Activated CD8-positive, alpha-beta T cell treated with anti-CD3 and anti-CD28 coated beads, Interleukin-2, amount 10 ng/mL, durations not matched to agents 7 days and 5 days (primary cell): ENCODE measurements around the gene SUPT4H1. TPM values are rescaled to one million over a fixed set of nuclear protein-coding genes. Genes with fewer than 3 reads are reported as not detected.

Experiments
- ATAC-seq: fragments of 150-1000 bp; cut with Tn5 transposase; one replicate; pipeline ENCODE4 v1.10.0; 2021; ENCODE audit warnings: moderate library complexity
- CTCF ChIA-PET: fragments of 350-600 bp; sonication (Branson Sonifier 250); formaldehyde crosslinking; loops from one replicate; lab custom pipeline; 2021; ENCODE audit warnings: antibody characterized with exemption; lab: Charles Lee
- POLR2A ChIA-PET: fragments of 350-600 bp; sonication (Branson Sonifier 250); formaldehyde crosslinking; loops from one replicate; lab custom pipeline; 2021; ENCODE audit warnings: antibody characterized with exemption; lab: Charles Lee
- DNase-seq: peaks from one replicate; pipeline ENCODE4 v3.0.0-alpha.2; 2020
- H3K27ac Mint-ChIP-seq: one replicate; pipeline ENCODE4 v1.8.0; 2021; ENCODE audit warnings: mild to moderate bottlenecking, mixed read lengths
- H3K27me3 Mint-ChIP-seq: one replicate; pipeline ENCODE4 v1.8.0; 2021; ENCODE audit warnings: low read depth, mixed read lengths
- H3K36me3 Mint-ChIP-seq: one replicate; pipeline ENCODE4 v1.8.0; 2021; ENCODE audit warnings: low read depth, mixed read lengths
- H3K4me1 Mint-ChIP-seq: one replicate; pipeline ENCODE4 v1.8.0; 2021; ENCODE audit warnings: low read depth, mixed read lengths
- H3K4me3 Mint-ChIP-seq: one replicate; pipeline ENCODE4 v1.8.0; 2021; ENCODE audit warnings: mild to moderate bottlenecking, mixed read lengths
- H3K9me3 Mint-ChIP-seq: one replicate; pipeline ENCODE4 v1.8.0; 2022; ENCODE audit warnings: mixed read lengths; ENCODE audit not compliant: insufficient read depth
- total RNA-seq, 2 experiments: library from RNA; stranded (reverse); gene quantifications; one replicate each; pipeline ENCODE4 v1.2.3, GENCODE V29; 2021

SUPT4H1 gene
- total RNA-seq, 2 experiments from 2014 or later, result 75.2 to 90.8 TPM

DNA sequence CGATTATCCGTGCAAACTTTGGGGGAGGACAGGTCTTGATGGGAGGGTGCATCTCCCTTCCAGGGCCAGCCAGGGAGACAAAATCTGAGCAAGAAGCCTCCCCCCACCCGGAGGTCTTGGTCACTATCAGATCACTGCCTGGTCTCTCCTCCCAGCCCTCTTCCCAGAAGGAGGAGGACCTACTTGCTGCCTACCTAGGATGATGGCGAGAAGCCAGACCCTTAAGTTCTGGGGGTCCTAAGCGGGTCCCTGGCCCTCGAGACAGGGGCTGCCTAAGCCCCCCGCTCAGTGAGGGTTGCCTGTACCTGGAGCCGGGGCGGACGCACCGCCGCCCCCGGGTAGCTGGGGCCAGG lies 28.0 kb downstream of the SUPT4H1 start:
- H3K27me3 Mint-ChIP-seq, result peaks cover 6% of the 10 kb centered on the region
- CTCF ChIA-PET, result no interaction called here
- POLR2A ChIA-PET, result interaction anchor here (1.5 to 28.8 kb wide), 3 partner anchors 15 to 36 kb away, joined by 4 to 2649 read pairs (median 255); partner anchors contain the start of gene SUPT4H1
- ATAC-seq (no peak), DNase-seq (no peak)
- H3K4me1 Mint-ChIP-seq, result peaks cover 31% of the 10 kb centered on the region
- peaks cover 39% of the 10 kb centered on the region for H3K36me3 Mint-ChIP-seq
- H3K4me3 Mint-ChIP-seq, result no peak overlapping the region
- H3K9me3 Mint-ChIP-seq, result no peaks in the 10 kb centered on the region
- H3K27ac Mint-ChIP-seq, result no peak overlapping the region

DNA sequence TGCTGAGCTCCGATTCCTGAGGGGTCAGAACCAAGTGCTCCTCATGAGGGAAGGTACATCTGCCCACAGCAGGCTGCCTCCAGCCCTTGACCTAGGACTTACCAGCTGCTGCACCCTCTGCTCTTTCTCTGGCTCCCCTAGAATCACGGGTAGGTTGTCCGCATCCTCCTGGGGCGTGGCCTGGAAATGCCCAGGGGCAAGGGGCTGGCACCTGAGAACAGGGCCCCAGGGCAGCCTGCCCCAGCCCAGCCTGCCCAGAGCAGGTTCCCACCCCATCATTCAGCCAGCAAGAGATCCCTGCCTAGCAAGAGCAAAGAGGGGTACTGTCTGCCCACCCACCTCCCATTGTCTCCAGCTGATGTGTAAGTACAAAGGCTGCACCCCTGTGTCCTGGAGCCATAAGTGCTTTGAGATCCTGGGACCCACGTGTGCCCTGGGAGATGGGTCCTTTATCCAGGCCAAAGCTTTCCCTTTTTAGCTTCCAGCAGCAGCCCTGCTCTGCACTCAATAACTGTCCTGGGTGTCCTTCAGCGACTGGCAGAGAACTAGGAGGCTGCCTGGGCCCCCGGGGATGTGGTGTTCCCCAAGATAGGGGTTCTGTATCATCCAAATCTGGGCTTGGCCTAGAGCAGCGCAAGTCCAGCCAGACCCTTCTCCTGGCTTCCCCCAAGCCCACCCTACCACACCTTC lies 28.5 kb downstream of the SUPT4H1 start:
- Mint-ChIP-seq H3K36me3 (peaks cover 36% of the 10 kb centered on the region), H3K4me1 (peaks cover 28% of the 10 kb centered on the region), H3K4me3 (no peak overlapping the region), H3K9me3 (no peaks in the 10 kb centered on the region), H3K27me3 (peaks cover 6% of the 10 kb centered on the region), H3K27ac (peak overlapping the region; percentile 59)
- POLR2A ChIA-PET, result interaction anchor here (0.5 to 28.8 kb wide), 4 partner anchors 16 to 37 kb away, joined by 3 to 2649 read pairs (median 130); partner anchors contain the start of gene SUPT4H1
- peak; percentile 27 for DNase-seq
- no peak for ATAC-seq
- CTCF ChIA-PET, result interaction anchor here (1.0 to 2.1 kb wide), 2 partner anchors 21 to 94 kb away, joined by 6 to 12 read pairs; partner anchors contain the start of gene RNF43

DNA sequence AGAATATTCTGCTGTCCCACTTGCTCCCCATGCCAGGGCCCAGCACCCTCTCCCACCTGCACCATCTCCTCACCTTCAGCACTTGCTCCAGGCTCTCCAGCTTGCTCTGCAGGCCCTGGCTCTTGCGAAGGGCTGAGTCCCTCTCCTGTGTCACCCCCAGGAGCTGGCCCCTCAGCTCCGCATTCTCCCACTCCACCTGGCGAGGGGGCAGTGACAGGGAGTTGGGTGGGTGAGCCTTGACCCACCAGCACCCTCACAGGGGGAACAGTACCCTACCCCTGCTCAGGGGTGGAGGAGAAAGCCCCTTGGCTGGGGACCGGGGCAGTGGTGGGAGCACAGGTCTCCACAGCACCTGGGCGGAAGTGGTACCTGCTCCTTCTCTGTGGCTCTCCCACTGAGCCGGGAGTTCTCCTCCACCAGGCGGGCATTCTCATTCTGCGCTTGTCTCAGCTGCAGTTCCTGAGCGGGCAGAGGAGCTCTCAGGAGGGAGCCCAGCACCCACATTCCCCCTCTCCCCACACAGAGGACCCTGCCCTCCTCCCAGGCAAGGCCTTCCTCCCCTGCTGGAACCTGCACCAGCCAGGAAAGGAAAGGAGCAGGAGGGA lies 29.3 kb downstream of the SUPT4H1 start:
- Mint-ChIP-seq H3K4me1 (peaks cover 28% of the 10 kb centered on the region), H3K4me3 (no peak overlapping the region), H3K27me3 (peaks cover 4% of the 10 kb centered on the region), H3K27ac (no peak overlapping the region), H3K36me3 (peaks cover 31% of the 10 kb centered on the region), H3K9me3 (no peaks in the 10 kb centered on the region)
- ATAC-seq, result no peak
- ChIA-PET CTCF (interaction anchor here (1.0 to 2.1 kb wide), 4 partner anchors 19 to 95 kb away, joined by 3 to 12 read pairs (median 5); partner anchors contain the start of gene RNF43), POLR2A (interaction anchor here (1.5 to 28.8 kb wide), 3 partner anchors 17 to 38 kb away, joined by 4 to 2649 read pairs (median 255); partner anchors contain the start of gene SUPT4H1)
- peak; percentile 24 for DNase-seq

DNA sequence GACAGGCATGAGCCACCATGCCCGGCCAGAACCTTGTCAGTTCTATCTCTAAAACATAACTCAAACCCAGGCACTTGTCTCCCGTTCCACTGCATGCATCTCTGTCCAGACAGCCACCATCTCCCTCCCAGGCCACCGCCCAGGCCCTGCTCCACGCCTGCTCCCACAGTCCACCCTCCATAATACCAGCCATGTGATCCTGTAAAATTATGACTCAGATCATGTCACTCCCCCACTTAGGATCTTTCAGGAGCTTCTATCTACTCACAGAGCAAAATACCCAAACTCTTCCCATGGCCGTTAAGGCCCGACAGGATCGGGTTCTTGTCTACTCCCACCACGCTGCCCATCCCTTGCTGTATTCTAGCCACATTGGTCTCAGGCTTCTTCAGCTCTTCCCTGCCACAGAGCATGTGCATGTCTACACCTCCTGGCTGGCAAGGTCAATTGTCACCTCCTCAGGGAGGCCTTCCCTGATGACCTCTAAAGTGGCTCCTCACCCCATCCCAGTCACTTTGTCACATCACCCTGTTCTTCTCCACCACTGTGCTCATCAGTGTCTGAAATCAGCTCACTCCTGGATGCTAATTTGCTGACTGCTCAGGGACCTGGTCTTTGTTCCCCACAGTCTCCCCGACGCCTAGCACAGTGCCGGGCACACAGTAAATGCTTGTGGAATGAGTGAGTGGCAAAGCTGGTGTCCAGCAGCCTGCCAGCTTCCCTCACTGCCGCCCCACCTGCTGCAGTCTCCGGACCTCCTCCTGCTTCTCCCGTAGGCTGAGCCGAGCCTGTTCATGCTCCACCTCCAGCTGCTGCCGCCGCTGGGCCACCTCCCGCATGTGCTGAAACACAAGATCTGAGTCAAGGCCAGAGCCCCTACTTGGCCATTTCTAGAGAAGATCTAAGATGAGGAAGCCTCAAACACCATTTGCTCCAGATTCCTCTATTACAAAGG lies 30.2 kb downstream of the SUPT4H1 start:
- POLR2A ChIA-PET, result interaction anchor here (1.0 to 28.8 kb wide), 4 partner anchors 11 to 46 kb away, joined by 3 to 2649 read pairs (median 130); partner anchors contain the start of gene SUPT4H1
- DNase-seq (no peak), ATAC-seq (no peak)
- Mint-ChIP-seq H3K27ac (no peak overlapping the region), H3K36me3 (peaks cover 32% of the 10 kb centered on the region), H3K27me3 (peaks cover 4% of the 10 kb centered on the region), H3K4me1 (peaks cover 28% of the 10 kb centered on the region), H3K9me3 (no peaks in the 10 kb centered on the region), H3K4me3 (no peak overlapping the region)
- CTCF ChIA-PET, result interaction anchor here (1.1 to 2.1 kb wide), 5 partner anchors 18 to 96 kb away, joined by 3 to 12 read pairs (median 4); no protein-coding TSS in a partner anchor

DNA sequence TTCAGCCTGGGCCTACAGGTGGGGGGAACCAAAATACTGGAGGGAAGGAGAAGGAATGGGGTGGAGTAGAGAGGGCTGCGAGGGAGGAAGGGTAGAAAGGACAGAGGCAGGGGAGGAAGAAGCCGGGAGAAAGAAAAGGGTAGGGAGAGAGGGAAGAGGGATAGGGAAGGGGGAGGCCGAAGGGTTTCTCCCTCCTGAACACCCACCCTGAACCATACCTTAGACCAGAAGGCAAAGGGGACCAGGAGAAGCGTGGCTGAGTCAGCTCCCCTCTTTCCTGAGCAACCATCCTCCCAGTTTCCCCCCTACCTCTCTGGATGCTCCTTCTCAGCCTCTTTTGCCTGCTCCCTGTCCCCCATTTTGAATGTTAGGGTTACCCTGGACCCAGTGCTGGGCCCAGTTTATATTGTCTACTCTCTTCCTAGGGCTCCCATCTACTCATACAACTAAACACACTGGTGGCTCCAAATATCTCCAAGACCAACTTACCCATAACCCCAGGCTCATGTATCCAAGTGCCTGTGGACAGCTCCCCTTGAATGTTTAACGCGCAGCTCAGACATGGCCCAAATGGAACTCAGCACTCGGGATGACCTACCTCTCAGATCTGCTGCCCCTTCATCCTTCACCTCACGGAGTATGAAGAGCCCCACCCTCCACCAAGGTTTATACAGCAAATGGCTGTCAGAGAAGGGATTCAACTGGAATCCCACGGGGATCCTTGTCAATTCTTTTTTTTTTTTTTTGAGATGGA lies 31.3 kb downstream of the SUPT4H1 start:
- DNase-seq, result no peak
- no peak for ATAC-seq
- H3K27ac Mint-ChIP-seq, result no peak overlapping the region
- POLR2A ChIA-PET, result interaction anchor here (2.0 to 28.8 kb wide), 3 partner anchors 10 to 32 kb away, joined by 4 to 2649 read pairs (median 255); partner anchors contain the start of gene SUPT4H1
- peaks cover 31% of the 10 kb centered on the region for H3K36me3 Mint-ChIP-seq
- CTCF ChIA-PET, result interaction anchor here (1.2 to 1.3 kb wide), 2 partner anchors 24 to 97 kb away, joined by 3 to 5 read pairs; no protein-coding TSS in a partner anchor
- peaks cover 24% of the 10 kb centered on the region for H3K4me1 Mint-ChIP-seq
- no peaks in the 10 kb centered on the region for H3K9me3 Mint-ChIP-seq
- peaks cover 4% of the 10 kb centered on the region for H3K27me3 Mint-ChIP-seq
- H3K4me3 Mint-ChIP-seq, result no peak overlapping the region

DNA sequence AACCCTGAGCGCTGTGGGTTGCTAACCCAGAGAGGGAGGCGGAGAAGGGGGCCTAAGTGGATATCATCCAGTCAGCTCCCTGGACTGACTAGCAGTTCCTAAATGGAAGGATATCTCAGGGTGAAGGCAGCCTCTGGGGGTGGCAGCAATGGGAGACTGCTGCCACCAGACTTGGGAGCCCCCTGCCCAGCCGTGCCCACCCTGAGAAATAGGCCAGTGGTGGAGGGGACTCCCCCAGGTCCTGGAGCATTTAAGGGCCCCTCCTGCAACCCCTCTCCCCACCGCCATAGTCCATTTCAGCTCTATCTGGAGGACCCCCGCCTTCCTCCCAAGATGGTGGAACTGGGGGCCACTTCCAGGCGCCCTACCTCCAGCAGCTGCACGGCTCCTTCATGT lies 31.8 kb downstream of the SUPT4H1 start:
- no peak overlapping the region for H3K27ac Mint-ChIP-seq
- peaks cover 21% of the 10 kb centered on the region for H3K4me1 Mint-ChIP-seq
- no peak overlapping the region for H3K4me3 Mint-ChIP-seq
- peaks cover 2% of the 10 kb centered on the region for H3K27me3 Mint-ChIP-seq
- peaks cover 33% of the 10 kb centered on the region for H3K36me3 Mint-ChIP-seq
- POLR2A ChIA-PET, result interaction anchor here (2.0 to 28.8 kb wide), 3 partner anchors 9 to 33 kb away, joined by 4 to 2649 read pairs (median 255); partner anchors contain the start of gene SUPT4H1
- ATAC-seq, result no peak
- H3K9me3 Mint-ChIP-seq, result no peaks in the 10 kb centered on the region
- CTCF ChIA-PET, result interaction anchor here (1.3 kb wide), 1 partner anchor 24 kb away, joined by 5 read pairs; no protein-coding TSS in a partner anchor
- DNase-seq, result no peak

DNA sequence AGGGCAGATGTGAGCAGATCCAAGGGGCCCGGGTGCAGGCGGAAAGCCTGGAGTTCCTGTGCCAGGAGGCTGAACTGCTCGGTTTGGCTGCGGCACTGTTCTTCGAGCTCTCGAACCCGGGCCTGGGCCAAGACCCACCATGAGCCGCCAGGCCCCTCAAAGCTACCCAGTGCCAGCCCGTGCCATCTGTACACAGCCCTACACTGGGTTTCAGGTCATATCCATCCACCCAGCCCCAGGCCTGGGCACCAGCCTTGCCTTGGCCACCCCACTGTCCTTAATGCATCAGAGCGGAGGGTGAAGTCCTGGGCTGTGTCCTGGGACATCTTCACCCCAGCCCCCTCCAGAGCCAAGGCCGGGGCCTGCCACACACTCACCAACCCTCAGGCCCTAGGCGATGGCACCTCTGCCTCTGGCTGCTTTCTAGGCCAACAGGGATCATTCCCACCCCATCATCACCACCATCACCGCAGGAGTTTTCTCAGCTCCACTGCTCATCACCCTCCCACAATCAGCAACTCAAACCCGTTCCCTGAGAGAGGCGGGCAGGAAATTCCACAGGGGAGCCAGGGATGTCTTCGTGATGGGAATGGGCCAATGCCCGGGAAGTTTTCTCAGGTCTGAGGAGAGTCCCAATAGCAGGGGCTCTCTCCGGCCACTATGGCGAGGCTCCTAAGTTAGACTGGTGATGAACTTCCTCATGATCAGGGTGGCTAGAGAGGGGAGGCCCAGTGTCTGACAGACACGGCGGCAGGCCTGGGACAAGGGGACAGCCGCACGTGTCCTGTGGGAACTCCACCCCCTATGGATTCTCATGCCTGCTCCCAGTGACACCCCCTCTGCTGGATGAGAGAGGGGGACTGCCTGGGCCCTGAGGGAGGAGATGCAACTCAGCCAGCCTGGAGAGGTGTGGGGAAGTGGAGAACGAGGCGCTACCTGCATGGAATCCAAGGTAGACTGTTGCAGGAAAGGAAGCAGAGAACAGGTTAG lies 32.5 kb downstream of the SUPT4H1 start:
- CTCF ChIA-PET, result interaction anchor here (1.3 to 7.5 kb wide), 3 partner anchors 8 to 96 kb away, joined by 3 to 235 read pairs (median 135); partner anchors contain the start of gene RNF43
- no peaks in the 10 kb centered on the region for H3K27me3 Mint-ChIP-seq
- POLR2A ChIA-PET, result interaction anchor here (9.5 to 28.8 kb wide), 3 partner anchors 7 to 34 kb away, joined by 122 to 2649 read pairs (median 255); partner anchors contain the start of genes SUPT4H1 and TSPOAP1
- peaks cover 32% of the 10 kb centered on the region for H3K36me3 Mint-ChIP-seq
- peaks cover 19% of the 10 kb centered on the region for H3K4me1 Mint-ChIP-seq
- no peak overlapping the region for H3K4me3 Mint-ChIP-seq
- no peaks in the 10 kb centered on the region for H3K9me3 Mint-ChIP-seq
- DNase-seq, result no peak
- no peak overlapping the region for H3K27ac Mint-ChIP-seq
- ATAC-seq, result no peak

DNA sequence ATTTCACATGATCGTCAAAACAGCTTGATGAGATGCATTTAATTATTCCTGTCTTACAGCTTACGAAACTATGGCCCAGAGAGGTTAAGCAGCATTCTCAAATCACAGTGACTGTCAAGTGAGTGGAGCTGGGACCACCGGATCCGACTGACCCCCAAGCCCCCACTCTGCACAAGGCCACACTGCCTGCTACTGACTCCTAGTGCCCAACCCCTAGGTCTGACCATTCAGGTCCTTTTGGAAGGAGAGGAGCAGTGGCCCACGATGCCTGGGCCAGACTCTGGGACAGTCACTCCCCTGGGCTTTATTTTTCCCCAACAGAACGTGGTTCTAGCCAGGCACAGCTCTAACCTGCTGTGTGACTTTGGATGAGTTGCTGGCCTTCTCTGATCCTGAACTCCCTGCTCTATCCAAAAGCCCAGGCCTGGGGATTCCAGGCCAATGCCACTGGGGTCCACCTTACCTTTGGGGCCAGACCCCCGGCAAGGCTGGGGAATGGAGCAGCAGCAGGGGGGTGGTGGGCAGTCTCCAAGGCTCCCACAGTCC lies 33.3 kb downstream of the SUPT4H1 start:
- DNase-seq (no peak), ATAC-seq (no peak)
- Mint-ChIP-seq H3K27me3 (no peaks in the 10 kb centered on the region), H3K4me3 (no peak overlapping the region), H3K36me3 (peaks cover 28% of the 10 kb centered on the region), H3K27ac (no peak overlapping the region), H3K9me3 (no peaks in the 10 kb centered on the region), H3K4me1 (peaks cover 19% of the 10 kb centered on the region)
- ChIA-PET POLR2A (interaction anchor here (1.9 to 28.8 kb wide), 4 partner anchors 8 to 44 kb away, joined by 7 to 2649 read pairs (median 188); partner anchors contain the start of genes SUPT4H1 and TSPOAP1), CTCF (interaction anchor here (1.3 to 7.5 kb wide), 9 partner anchors 9 to 170 kb away, joined by 3 to 235 read pairs (median 11); partner anchors contain the start of genes HSF5, RNF43 and SUPT4H1)

DNA sequence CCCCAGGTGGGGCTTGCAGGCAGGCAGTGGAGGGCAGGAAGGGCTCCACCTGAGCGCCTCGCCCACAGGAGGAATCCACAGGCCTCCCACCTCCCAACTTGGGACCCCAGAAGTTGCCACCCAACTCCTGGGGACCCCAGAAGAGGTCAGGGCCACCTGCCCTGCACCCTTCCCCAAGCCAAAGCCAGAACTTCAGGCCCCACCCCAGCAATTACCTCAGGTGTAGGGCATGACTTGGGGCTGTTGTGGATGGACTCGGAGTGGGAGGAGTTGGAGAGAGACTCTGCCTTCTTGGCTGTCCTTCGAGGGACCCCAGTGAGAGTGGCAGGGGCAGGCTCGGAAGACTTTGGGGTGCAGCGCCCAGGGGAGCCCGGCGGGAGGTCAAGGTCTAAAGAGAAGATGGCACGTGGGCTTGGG lies 33.9 kb downstream of the SUPT4H1 start:
- no peak for ATAC-seq
- H3K4me3 Mint-ChIP-seq, result no peak overlapping the region
- POLR2A ChIA-PET, result interaction anchor here (0.9 to 28.8 kb wide), 7 partner anchors 9 to 99 kb away, joined by 3 to 2649 read pairs (median 10); partner anchors contain the start of genes RNF43, SUPT4H1 and TSPOAP1
- peaks cover 19% of the 10 kb centered on the region for H3K4me1 Mint-ChIP-seq
- peak overlapping the region; percentile 71 for H3K27ac Mint-ChIP-seq
- peaks cover 23% of the 10 kb centered on the region for H3K36me3 Mint-ChIP-seq
- CTCF ChIA-PET, result interaction anchor here (0.7 to 7.5 kb wide), 47 partner anchors 9 to 314 kb away, joined by 3 to 235 read pairs (median 7); partner anchors contain the start of genes HSF5, MTMR4, RNF43 and SUPT4H1
- DNase-seq, result peak; percentile 19
- no peaks in the 10 kb centered on the region for H3K27me3 Mint-ChIP-seq
- no peaks in the 10 kb centered on the region for H3K9me3 Mint-ChIP-seq
